Uterus (tissue), 2 donors: ENCODE data around the gene MKS1.

Experiments
- POLR2A ChIP-seq, 2 donors: fragments of 450-650 bp; IDR thresholded peaks; one replicate each; pipeline ENCODE4 v1.6.1; 2016; ENCODE audit warnings: antibody characterized with exemption in 2 of 2, mild to moderate bottlenecking in 1 of 2, moderate library complexity in 1 of 2
- TF ChIP-seq, protein P1 (sequence below), 4 experiments: fragments of 200-600 bp in 2 of 4; fragments of 450-650 bp in 2 of 4; sonication (generic) in 2 of 4; IDR thresholded peaks; one replicate each; pipeline ENCODE4 v1.5.1; 2016 to 2019; ENCODE audit warnings: antibody characterized with exemption in 4 of 4, mild to moderate bottlenecking in 2 of 4, moderate library complexity in 1 of 4

DNA sequence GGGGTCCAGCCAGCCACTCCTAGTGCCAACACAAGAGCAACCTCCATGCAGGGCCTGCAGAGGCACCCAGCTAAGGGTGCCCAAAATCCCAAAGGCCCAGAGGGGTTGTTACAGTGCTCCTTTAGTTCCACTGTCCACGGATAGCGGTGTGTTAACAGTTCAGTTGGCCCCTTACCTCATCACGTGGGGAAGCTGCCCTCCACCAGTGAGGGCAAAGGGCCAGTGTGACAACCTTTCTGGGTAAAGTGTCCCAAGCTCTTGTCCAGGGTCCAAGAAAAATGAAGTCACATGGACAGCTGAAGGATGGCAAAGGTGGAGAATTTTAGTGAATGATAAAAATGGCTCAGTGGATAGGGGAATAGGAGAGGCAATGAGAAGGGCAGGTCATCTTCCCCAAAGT is 8.7 kb upstream of the MKS1 start:
- TF ChIP-seq, protein P1, sequence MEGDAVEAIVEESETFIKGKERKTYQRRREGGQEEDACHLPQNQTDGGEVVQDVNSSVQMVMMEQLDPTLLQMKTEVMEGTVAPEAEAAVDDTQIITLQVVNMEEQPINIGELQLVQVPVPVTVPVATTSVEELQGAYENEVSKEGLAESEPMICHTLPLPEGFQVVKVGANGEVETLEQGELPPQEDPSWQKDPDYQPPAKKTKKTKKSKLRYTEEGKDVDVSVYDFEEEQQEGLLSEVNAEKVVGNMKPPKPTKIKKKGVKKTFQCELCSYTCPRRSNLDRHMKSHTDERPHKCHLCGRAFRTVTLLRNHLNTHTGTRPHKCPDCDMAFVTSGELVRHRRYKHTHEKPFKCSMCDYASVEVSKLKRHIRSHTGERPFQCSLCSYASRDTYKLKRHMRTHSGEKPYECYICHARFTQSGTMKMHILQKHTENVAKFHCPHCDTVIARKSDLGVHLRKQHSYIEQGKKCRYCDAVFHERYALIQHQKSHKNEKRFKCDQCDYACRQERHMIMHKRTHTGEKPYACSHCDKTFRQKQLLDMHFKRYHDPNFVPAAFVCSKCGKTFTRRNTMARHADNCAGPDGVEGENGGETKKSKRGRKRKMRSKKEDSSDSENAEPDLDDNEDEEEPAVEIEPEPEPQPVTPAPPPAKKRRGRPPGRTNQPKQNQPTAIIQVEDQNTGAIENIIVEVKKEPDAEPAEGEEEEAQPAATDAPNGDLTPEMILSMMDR (IDR thresholded peaks at IDR 0.05), result no peak
- TF ChIP-seq POLR2A (IDR thresholded peaks at IDR 0.05), result no peak
